Globus pallidus (tissue), 1 donor: ENCODE results near the gene MIAT.
A peak's percentile ranks its signal among the peaks of the same experiment; 100 is the strongest.

Experiments used
- DNase-seq: peaks from one replicate; pipeline ENCODE4 v3.0.0-alpha.2; 2015; ENCODE audit warnings: low spot score

The MIAT gene

GRCh38 chr22:26669060-26669481, 11.7 kb downstream of the MIAT start:
- no peak for DNase-seq

GRCh38 chr22:26670459-26670858, 13.1 kb downstream of the MIAT start:
- no peak for DNase-seq

GRCh38 chr22:26671317-26672059, 14.1 kb downstream of the MIAT start:
- DNase-seq, result no peak

DNA sequence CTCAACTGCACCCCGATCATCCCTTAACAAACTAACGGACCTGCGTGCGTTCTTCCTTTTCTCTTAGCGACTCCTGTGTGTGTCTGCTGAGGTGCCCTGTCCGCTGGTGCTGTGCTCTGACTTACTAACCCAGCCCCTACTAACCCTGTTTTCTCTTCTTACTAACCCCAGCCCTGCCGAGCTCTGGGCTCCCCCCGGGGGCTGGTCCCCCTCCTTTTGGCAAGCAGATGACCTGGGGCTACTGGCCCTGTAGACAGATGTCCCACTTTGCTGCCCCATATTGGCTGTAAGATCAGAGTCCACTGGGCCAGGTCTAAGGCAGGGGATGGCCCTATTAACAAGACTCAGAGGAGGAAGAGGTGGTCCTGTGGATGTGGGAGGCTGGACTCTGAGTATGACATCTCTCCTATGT, 14.7 kb downstream of the MIAT start:
- DNase-seq, result no peak

DNA sequence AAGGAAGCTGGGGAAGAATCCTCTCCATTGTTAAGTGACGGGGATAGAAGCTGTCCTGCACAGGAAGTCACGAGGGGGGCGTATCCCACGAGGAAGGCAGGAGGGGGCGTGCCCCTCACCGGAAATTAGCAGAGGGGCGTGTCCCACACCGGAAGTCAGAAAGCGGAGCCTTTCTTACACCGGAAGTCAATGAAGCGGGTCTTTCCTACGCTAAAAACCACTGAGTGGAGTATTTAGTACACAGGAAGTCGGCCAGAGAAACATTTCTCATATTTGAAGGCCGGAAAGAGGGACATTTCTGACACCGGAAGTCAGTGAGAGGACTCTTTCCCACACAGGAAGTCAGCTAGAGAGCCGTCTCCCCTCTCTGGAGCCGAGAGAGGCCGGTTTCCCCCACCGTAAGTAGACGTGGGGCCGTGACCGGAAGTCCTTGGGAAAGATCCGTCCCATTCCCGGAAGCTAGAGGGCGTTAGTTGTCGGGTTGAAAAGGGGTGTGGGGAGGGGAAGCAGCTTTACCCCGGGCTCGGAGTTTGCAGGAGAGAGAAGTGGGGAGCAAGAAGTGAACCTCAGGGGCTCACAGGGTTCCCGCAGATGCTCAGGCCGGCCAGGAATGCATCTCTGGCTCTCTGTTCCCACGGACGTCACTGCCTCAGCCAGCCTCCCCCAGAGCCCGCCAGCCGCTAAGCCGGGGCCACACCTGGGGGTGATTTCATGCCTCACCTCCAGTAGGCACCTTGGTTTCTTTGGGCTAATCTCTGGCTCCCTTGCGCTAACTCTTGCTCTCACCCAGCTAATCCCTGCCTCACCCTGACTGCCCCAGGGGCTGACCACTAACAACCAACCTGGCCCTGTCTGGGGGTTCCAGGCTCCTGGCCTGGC, 15.4 kb downstream of the MIAT start:
- peak; percentile 91 for DNase-seq

- no peak for DNase-seq
Observed at GRCh38 chr22:26673486-26673885, 16.1 kb downstream of the MIAT start.

- no peak for DNase-seq
Observed at GRCh38 chr22:26674211-26675190, 17.1 kb downstream of the MIAT start.

GRCh38 chr22:26675687-26676268, 18.4 kb downstream of the MIAT start:
- DNase-seq, result no peak

- no peak for DNase-seq
Observed at GRCh38 chr22:26677217-26677616, 19.8 kb downstream of the MIAT start.

- peak; percentile 65 for DNase-seq
Observed at GRCh38 chr22:26679003-26679629, 21.7 kb downstream of the MIAT start.

- DNase-seq, result no peak
Observed at GRCh38 chr22:26680485-26680884, 23.1 kb downstream of the MIAT start.

GRCh38 chr22:26681395-26681821, 24.0 kb downstream of the MIAT start:
- DNase-seq, result no peak

GRCh38 chr22:26684168-26684567, 26.8 kb downstream of the MIAT start:
- DNase-seq, result no peak

GRCh38 chr22:26685601-26686000, 28.2 kb downstream of the MIAT start:
- no peak for DNase-seq

DNA sequence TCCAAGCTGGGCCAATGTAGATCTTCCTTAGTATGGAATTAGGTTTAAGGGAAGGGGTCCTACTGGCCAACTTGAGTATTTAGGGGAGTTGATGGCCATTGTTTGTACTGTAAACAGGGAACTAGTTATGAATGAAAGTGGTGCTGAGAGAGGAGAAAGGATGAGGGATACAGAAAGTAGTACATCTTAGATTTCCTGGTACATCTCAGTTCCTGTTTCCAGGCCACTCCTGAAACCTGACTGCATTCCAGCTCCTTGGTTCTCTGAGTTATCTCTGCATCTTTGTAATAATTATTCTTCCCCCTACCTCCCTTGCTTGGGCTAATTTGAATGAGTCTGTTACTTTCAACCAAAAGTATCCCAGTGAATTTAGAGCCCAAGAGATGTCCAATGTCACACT, 30.1 kb downstream of the MIAT start:
- DNase-seq, result no peak

- DNase-seq, result no peak
Observed at GRCh38 chr22:26689513-26690301, 32.3 kb downstream of the MIAT start.

- no peak for DNase-seq
Observed at GRCh38 chr22:26690654-26691376, 33.4 kb downstream of the MIAT start.

DNA sequence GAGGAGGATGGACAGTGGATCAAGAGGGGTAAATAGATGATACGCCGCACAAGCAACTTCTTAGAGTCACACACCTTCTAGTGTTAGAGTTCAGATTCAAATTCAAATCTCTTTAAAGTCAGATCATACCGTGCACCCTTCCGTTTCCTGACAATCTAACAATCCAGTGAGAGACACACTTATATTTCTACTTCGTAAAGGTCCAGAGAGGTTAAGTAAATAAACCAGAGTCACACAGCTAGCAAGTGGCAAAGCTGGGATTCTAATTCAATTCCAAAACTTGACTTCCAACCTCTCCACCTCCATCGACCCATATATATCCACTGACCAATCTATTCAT, 34.0 kb downstream of the MIAT start:
- no peak for DNase-seq

DNA sequence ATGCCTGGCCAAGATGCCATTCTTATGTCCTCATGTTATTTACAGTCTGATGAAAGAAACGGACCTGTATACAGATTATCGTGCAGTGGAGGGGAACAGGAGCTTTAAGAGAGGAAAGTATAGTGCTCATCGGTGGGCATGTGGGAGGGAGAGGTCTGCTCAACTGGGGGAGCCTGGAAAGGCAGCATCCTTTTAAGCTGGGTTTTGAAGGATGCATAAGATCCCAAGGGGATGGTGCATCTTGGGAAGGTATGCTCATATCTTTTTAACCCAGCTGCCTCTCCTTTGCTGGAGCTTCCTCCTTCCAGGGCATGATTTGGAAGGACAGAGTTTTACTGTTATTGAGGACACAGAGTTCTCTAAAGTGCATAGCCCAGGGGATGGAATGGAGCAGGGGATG, 34.8 kb downstream of the MIAT start:
- no peak for DNase-seq

DNA sequence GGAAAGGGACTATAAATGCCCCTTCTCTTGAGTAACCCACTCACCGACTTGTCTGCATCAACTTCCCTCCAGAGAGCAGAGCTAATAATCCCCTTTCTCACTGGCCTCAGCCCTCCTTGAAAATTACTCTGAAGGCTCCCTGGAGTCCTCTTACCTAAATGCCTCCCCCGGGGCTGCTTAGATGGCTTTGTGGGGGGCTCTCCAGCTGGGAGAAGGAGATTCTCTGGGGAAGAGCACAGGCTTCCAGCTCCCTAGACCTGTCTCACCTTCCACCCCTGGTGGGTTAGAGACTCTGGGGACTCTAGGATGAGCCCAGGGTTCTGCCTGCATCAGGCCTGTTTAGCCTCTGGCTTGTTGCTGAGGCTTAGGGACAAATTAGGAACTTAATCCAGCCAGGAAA, 39.8 kb downstream of the MIAT start:
- DNase-seq, result no peak
